GM12801 (cell line): Measurements from ENCODE around the gene GPR31.

Experiments
- TF ChIP-seq, protein P1 (sequence below): IDR thresholded peaks from one replicate; pipeline ENCODE4 v1.5.1; 2011; ENCODE audit warnings: control low read depth; ENCODE audit not compliant: insufficient read length; ENCODE audit errors: extremely low read depth

GPR31 gene, protein sequence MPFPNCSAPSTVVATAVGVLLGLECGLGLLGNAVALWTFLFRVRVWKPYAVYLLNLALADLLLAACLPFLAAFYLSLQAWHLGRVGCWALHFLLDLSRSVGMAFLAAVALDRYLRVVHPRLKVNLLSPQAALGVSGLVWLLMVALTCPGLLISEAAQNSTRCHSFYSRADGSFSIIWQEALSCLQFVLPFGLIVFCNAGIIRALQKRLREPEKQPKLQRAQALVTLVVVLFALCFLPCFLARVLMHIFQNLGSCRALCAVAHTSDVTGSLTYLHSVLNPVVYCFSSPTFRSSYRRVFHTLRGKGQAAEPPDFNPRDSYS

DNA sequence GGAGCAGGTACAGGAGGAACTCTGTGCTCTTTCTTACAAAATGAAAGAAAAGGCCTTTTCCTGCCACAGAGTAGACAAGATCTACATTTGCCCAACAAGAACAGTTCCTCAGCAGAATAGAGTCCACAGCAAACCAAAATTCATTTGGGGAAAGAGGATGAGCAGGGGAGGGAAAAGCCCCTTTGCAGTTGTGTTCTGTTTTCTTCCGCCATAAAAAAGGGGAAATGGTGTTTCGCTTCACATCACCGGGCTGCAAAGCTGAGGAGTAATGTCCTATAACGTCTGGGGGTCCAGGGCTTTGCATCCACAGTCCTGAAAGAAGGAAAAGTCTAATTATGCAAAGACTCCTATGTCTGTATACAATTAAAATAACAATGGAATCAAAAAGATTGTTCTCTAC lies at the start of gene GPR31:
TSS of gene GPR31 (minus strand) at position 118 of the 400 bp plus-strand sequence. CDS start 149 bp downstream, outside the sequence.
- TF ChIP-seq, protein P1, sequence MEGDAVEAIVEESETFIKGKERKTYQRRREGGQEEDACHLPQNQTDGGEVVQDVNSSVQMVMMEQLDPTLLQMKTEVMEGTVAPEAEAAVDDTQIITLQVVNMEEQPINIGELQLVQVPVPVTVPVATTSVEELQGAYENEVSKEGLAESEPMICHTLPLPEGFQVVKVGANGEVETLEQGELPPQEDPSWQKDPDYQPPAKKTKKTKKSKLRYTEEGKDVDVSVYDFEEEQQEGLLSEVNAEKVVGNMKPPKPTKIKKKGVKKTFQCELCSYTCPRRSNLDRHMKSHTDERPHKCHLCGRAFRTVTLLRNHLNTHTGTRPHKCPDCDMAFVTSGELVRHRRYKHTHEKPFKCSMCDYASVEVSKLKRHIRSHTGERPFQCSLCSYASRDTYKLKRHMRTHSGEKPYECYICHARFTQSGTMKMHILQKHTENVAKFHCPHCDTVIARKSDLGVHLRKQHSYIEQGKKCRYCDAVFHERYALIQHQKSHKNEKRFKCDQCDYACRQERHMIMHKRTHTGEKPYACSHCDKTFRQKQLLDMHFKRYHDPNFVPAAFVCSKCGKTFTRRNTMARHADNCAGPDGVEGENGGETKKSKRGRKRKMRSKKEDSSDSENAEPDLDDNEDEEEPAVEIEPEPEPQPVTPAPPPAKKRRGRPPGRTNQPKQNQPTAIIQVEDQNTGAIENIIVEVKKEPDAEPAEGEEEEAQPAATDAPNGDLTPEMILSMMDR, result no peak

DNA sequence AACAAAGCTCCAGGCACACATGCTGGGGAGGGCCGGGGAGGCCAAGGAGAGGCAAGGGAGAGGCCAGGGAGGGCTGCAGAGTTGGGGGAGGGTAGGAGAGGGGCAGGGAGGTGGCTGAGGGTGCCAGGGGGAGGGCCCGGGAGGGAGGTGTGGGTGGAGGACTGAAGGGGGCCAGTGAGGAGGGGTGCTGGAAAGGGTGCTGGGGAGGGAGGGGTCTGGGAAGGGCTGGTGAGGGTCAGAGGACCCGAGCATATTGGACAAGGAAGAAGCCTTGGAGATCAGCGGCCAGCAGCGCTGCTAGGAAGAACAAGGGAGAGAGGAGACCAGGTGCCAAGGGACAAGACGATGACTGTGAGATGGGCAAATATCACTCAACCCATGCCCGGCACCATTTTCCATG lies 49.7 kb upstream of the GPR31 start:
- TF ChIP-seq, protein P1, result no peak

DNA sequence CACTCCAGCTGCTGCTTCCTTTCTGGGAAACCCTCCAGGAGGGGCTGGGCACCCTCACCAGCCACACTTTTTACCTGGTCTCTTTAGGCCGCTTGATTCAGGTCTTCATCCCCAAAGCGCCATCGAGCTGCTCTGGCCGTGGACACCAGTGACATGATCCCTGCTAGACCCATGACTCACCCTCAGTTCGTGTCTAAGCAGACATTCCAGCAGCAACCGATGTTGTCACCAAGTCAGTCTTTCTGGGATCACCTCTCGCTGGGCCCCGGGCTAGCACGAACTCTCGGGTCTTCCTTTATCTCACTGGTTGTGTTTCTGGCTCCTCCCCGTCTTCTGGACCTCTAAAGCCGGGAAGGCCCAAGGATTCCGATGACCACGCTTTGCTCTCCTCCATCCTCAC lies 43.0 kb upstream of the GPR31 start:
- TF ChIP-seq, protein P1, result no peak

DNA sequence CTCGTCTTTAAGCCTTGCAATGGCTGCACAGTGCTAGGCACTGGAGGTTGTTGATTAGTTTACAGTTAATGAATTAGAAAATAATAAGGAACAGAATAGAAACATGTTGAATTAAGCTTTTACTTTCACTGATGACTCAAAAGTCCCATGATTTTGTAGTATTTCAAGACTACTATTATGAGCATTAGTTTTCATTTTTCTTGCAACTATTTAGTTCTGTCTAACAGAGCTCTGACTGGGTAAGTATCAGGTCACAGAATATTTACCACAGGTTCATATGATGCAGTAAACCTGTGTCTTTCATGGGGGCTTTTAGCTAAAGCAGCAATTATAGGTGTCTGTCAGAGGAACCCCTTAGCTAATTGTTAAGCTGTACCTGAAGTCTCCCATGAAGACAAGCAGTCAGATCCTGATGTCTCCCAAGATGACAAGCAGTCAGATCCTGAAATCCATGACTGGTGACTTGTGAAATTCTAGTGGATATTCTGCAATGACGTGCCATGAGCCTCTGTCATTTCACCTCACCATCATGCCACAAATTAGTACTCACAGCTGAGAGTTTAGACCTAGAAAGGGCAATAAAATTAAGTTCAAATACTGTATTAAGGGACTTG lies 8.2 kb upstream of the GPR31 start:
- TF ChIP-seq, protein P1, result no peak

DNA sequence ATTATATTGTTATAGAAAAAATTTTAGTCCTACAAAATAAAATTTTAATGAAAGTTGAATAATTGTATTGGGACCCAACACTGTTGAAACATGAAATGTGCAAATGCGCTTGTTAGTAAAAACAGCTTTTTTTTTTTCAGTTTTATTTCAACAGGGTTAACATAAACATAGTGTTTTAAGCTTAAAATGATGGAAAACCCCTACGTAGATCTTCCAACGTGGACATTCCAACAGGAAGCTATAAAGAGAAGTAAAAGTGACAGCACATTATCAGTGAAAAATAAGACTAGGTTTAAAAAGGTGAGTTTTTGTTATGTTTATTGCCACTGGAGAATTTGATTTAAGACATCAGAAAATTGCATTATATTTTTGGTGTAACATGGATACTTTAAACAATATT lies 6.5 kb upstream of the GPR31 start:
- TF ChIP-seq, protein P1, result no peak

DNA sequence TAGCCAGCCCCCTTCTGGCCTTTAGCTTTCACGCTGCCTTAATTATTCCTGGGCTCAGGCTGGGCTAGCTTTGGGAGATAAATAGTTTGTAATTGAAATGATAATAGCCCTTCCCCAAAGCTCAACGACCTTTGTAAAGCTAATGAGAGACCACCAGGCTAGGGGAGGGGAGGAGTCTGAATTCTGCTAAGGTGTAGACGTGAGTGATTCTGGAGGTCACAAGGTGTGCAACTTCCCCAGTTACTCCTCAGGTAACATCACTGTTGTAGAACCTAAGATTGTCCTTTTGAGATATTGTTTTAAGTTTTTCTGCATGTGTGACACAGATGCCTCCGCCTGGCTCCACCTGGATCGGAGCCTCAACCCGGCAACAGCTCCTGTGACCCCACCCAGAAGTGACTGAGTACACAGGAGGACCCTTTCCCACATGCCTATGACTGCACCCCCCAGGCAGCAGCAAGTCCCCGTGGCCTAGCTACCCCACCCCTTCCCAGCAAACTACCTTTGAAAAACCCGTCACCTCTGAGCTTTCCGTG lies 5.8 kb upstream of the GPR31 start:
- TF ChIP-seq, protein P1, result no peak

DNA sequence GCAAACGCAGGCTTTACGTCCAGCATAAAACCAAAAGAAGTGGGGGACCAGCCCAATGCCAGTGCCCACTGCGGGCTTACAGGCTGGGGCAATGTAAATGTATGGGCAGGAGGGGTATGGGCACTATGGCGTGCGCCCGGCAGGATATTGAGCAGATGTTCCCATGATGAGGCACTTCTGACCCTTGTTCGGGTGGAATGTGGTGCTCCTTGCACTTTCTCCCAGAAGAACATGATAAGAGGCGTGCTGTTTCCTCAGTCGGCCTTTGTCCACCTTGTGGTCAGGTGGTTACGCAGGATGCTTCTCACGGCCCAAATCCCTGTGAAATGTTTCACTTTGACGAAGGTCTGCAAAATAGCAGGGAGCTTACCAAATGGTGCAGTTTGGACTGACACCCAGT lies 4.8 kb upstream of the GPR31 start:
- TF ChIP-seq, protein P1, result no peak
